ENCODE measurements around the gene SWSAP1.

DNA sequence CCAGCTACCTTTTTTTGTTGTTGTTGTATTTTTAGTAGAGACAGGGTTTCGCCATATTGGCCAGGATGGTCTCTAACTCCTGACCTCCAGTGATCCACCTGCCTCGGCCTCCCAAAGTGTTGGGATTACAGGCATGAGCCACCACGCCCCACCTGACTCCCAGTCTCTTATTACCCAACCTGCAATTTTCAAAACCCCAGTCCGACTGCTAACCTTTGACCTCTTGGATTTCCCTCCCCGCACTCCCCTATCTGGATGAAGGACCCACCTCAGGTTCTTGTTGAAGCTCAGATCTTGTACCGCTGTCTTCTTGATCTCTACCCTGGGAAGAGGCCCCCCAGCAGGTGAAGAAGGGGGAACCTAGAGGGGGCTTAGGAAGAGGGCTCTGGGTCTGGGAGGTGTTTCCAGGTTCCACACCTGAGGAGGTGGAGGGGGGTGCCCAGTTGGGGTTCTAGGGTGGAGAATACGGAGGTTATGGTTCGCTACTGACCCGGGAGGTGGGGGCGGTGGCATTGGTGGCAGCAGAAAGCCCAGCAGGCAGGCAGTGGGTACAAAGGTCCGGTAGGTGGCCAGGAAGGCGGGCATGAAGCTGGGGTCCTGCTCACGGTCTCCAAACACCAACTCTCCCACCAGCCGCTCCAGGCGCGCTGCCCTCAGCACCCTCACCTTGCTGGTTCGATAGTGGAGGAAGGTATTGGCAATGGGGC is 42.0 kb downstream of the SWSAP1 start:
- TF ChIP-seq, protein P1, sequence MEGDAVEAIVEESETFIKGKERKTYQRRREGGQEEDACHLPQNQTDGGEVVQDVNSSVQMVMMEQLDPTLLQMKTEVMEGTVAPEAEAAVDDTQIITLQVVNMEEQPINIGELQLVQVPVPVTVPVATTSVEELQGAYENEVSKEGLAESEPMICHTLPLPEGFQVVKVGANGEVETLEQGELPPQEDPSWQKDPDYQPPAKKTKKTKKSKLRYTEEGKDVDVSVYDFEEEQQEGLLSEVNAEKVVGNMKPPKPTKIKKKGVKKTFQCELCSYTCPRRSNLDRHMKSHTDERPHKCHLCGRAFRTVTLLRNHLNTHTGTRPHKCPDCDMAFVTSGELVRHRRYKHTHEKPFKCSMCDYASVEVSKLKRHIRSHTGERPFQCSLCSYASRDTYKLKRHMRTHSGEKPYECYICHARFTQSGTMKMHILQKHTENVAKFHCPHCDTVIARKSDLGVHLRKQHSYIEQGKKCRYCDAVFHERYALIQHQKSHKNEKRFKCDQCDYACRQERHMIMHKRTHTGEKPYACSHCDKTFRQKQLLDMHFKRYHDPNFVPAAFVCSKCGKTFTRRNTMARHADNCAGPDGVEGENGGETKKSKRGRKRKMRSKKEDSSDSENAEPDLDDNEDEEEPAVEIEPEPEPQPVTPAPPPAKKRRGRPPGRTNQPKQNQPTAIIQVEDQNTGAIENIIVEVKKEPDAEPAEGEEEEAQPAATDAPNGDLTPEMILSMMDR (IDR thresholded peaks at IDR 0.05) = no peak
- TF ChIP-seq POLR2A (IDR thresholded peaks at IDR 0.05) = no peak
- TF ChIP-seq POLR2AphosphoS5 (IDR thresholded peaks at IDR 0.05) = no peak
- TF ChIP-seq EP300 (IDR thresholded peaks at IDR 0.05) = no peak

Data from suprapubic skin (tissue), 4 donors.